NCI-H1417 treated with DMSO at 0.1 percent for 48 hours (cell line): Measurements from ENCODE around the gene FYN.

Source experiments
- DNase-seq: peaks from one replicate; lab custom pipeline; 2025; lab: John Stamatoyannopoulos, UW

FYN gene

DNA sequence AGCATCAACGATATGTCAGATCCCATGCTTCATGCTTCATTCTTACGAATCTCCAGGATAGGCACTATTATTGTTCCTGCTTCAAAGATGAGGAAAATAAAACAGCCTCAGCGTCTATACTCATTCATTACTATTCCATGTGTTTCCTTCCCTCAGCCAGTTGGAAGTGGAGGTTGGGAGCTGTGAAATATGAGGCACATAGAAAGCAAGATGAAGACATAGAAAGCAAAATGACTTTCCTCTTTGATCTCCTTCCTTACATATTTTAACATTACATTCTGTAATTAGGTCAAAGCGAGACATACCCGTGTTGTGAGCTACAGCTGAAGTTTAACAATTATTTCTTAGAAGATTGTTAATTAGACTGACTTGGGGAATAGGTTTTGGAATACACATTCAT is 125.4 kb downstream of the FYN start:
- DNase-seq = no peak

DNA sequence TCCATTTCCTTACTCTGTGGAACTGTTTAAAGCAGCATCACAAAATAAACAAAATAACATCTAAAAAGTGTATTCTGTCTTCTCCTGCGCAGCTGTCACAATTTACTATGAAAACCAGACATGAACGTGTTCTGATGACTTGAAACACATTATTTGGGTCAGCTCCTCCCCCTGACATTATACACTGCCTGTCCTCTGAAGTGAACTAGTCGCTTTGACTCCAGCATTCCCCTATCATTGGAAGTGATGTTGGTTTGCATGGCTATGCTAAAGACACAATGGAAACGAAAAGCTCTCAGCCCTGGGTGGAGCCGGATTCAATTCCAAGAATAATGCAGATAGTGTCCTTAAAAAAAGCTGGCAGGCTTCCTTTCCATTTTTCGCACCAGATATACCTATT is 125.9 kb downstream of the FYN start:
- no peak for DNase-seq

DNA sequence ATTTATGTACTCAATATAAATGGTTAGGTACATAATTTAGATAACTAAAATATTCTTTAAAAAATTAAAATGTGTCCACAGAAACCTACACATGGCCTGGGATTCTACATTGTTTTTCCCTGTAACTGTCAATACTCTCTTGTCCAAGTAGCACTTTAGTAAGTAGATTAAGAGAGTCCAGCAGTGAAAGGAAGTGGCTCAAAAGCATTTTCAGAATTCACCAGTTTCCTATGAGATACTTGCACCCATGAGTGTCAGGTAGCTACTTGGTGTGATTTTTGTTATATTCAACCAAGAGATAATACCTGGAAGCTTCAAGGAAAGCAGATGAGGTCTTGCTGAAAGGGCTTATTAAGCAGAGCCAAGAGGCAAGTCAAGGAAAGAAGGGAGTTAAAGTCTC is 126.3 kb downstream of the FYN start:
- DNase-seq = no peak

DNA sequence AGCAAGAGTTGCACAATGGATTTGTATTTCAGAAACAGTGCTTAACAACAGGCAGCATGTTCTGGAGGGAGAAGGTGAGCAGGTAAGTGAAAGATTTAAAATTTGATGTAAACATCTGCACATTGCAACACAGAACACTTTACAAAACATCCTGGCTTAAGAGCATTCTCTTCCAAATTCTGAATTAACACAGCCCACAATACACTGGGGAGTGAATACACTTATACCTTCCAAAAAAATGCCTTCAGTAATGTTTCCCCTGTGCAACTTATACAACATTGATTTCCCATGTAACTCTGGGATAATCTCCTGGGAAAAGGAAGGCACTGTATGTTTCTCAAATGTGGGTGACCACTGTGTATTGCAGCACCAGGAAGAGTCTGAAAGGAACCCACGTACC is 127.6 kb downstream of the FYN start:
- no peak for DNase-seq

DNA sequence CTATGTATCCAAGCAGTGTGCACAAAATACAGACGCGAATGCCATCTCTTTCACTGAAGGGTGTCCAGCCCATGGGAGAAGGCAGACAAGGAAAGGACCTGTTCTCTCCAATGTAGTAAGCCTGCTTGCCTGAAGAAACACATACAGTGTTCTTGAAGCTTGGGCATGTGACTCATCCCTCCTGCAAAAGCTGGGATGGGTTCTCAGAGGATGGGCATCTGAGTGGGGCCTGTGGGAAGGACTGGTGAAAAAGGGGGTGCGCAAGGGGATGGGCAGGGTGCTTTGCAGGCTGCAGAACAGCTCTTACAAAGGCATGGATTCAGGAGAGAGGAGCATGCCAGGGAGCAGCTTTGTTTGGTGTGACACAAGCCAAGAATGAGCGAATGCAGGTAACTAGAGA is 128.1 kb downstream of the FYN start:
- DNase-seq = no peak

DNA sequence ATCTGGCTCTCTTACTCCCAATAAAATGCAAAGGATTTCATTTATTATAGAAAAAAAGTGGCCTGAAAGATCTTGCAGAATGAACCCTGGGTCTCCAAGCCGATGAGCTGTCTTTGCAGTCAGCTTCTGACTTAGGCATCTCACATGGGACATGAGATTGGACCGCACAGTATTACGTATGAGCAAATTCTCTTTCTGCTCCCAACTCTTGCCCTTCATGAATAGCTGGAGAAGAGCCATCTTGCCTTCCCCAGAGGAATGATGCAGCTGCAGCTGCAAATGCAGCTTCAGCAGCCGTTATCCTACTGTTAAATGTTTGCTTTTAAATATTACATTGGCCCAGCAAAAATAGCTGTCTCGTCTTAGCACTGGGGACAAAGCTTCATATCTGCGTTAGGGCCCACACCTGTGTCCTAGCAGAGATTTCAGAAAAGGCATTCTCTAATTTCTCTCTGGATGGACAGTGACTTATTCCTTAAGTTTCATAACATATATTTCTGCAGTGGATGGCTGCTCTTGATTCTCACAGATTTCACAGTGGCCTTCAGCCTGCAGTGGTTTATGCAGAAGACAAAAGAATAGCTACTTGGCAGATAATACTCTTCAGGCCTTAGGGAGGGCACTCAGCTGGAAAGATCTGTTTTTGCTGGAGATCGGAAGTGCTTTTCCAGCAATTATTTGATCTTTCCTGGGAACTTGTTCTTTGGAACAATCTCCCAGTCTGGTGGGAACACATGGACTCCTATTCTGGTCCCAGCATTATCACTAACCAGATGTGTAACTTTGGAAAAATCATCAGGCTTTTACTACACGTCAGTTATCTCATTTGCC is 129.2 kb downstream of the FYN start:
- DNase-seq = no peak

DNA sequence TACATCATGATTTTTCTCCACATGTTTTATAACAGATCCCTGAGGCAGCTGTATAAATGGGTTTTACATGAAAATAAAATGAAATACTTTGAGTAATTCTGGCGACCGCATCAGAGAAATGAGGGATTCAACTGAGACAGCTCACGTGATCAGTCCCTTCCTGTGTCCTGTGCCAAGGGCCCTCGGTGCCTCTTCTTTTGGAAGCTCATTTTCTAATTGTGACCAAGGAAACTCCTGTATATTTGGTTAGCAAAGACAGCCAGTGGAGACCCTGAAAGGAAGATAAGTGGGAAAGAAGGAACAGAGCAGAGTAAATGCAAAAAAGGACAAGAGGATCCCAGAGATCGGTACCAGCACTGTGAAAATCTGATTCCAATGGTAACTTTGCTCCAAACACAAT is 129.9 kb downstream of the FYN start:
- no peak for DNase-seq

DNA sequence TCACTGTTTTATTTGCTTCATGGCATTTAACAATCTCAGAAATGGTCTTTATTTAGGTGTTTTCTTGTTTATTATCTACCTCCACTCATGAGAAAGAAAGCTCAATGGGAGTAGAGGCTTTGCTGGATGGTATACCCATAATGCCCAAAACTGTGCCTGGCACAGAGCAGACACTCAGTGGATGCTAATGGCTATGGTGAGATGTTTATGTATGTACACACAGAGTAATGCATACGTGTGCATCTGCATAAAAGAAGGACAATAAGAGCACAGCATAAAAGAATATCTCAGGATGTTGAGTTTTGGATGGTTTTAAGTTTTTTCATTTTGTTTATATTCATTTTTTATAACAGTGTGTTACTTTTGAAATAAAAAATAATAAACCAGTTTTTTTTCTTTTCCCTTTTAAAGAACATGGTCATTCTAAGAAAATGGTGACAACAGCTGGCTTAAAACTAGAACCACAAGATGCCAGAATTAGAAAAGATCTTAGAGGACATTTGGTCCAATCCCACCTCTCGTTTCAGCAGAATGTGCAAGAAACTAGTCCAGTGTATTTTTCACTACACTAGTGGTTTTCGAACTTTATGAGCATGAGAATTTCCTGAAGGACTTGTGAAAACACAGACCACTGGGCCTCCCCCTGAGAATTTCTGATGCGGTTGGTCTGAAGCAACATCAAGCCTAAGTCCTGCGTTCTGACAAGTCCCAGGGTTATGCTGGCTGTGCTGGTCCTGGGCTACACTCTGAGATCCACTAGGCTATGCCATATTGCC is 131.9 kb downstream of the FYN start:
- no peak for DNase-seq

DNA sequence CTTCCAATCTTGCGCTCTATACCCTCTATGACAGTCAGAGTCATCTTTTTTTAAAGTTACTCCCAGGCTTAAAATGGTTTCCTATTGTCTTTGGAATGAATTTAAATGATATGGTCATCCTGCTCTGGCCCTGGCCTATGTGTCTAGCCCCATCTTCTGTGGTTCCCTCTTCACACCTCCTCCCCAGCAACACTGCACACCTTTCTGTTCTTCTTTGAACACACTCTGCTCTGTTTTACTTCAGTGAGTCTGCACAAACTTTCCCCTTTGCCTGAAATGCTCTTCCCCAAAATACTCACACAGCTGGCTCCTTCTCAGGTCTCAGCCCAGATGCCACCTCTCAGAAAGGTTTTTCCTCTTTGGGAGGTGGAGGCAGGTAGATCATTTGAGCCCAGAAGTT is 132.7 kb downstream of the FYN start:
- DNase-seq = no peak

DNA sequence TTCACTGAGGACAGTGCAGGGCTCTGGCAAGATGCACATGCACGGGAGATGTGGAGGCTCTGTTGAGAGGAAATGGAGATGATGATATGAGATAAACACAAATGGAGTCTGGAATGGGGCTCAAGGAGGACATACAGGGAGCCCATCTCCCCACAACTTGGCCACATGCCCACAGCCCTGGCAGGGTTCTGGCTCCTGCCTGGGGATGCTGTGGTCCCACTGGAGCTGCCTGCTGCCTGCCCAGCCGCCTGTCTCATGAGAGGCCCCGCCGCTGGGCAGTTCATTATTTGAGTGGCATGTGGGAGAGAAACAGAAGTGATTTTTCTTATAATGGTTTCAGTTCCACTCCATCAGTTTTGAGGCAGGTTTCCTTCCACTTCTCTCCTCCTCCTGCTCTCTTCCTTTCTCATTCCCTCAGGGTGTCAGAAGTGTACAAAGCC is 134.0 kb downstream of the FYN start:
- no peak for DNase-seq

DNA sequence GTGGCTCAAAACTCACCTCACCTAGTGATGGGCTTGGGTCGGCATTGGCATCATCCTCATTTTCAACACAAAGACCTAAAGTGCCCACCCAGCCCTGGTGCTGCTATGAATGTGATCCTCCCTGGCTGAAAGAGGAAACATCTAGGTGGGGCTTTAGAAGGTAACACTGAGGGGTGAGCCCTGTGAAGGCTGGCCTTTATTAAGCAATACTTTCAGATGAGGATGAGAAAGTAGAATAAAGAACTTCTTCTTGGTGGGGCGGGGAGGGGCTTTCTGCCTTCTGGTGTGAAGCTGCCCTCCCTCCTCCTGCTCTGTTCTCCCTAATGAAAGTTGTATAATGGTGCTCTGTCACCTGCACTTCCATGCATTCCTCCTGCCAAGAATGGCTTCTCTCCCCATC is 134.6 kb downstream of the FYN start:
- DNase-seq = no peak

DNA sequence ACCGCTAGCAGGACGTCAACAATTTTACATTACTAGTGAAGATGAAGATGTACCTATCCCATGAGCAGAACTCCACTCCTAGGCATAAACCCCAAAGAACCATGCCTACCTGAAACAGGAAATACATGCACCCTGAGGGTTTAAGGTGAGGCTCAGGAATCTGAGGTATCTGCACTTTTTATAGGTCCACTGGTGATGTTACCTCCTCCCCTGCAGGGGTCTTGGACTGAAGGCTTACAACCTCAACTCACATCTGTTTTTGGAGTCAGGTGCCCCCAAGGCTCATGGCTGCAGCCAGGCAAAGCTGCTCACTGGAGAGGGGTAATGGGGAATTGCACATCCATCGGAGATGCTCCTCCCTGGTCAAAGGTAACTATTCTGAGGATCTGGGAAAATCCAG is 135.1 kb downstream of the FYN start:
- no peak for DNase-seq

DNA sequence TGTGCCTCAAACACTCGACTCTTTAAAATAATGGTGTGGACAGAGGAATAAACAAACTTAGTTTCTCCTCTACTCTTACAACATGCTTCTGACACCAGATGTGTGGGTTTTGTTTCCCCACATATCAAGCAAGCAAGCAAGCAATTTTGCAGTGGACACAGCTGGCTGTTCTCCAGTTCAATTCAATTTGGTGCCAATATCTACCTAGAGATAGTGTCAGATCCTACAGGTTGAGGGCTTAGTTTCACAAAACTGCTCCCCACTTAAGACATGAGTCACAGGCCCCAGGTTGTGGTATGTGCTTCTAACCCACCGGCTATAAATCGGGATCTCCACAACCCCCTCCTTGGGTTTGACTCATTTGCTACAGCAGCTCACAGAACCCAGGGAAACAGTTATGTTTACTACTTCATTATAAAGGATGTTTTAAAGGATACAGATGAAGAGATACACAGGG is 136.2 kb downstream of the FYN start:
- DNase-seq = no peak

DNA sequence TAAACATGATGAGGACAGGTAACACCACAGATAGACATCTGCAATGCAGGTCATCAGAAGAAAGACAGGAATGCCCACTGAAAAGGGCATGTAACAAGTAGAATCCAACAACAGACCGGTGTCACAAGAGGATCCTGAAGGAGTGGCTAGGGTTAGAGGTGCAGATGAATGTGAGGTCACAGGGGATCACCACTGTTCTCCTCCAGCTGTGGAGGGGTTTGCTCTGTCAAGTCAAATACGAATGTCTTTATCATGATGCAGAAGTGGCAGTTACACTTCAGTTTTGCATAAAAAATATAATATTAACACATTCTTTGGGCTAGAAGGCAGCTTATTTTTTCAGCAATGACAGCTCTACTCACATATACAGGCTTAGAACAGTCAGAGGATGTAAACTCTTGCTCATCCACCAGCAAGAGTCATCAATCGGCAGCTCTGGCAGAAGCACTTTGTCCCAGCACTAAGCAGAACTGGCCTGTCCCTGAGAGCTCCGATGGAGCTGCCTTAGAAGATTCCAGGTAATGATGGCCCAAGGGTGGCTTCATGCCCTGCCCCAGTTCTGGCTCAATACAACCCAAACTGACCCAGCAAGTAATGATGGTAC is 137.1 kb downstream of the FYN start:
- DNase-seq = no peak

DNA sequence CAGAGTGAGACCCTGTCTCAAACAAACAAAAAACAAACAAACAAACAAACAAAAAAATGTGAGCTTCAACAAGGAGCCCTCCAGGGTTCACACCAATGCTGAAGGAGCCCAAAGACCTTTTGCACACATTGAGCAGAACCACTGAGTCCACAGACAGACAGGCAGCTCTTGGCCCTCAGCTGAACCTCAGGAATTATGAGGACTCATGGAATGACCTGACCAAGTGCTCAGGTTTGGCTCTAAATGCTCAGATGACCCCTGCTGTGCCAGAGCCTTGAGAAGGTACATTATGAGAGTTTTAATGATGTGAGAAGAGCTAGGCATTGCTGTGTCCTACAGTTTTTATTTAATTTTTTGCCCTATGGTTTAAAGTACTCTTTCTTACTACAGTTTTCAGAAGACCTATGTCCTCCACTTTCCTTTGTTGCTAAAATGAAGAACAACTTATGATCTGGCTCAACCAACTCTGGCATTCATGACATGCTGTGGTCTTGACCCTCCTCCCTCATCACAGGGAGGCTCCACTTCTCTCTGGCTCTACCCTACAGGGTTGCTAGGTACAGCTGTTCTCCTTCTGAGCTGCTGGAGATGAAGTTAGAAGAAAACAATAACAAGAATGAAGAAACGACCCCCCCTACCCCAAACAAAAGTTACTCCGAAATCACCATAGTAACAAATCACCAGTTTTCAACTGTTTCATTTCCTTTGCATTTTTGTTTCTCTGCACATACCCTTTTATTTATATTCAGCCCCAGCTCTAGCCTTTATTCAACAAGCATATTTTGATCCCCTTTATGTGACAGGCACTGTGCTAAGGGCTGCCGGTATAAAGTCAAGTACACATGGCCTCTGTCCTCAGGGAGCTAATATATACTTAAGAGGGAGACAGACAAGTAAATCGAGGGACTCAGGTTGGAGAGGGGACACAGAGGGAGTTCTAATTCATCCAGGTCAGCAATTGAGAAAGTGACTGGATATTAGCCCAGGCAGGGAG is 138.9 kb downstream of the FYN start:
- no peak for DNase-seq

DNA sequence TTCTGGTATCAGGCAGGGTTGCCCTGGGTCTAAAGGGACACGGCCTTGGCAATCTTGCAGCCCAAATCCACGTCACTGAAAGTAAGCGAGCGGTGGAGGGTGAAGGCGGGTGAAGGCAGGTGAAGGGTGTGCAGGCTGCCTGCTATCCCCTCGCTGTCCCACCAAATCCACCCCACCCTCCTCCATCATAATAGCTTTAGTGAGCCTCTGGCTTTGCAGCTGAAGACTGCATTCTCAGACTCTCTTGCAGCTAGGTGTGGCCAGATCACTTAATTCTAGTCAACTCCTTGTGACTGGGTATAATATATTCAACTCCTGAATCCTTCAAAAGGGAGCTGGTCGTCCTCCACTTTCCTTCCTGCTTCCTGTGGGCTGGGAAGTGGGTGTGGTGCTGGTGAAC is 140.9 kb downstream of the FYN start:
- no peak for DNase-seq

DNA sequence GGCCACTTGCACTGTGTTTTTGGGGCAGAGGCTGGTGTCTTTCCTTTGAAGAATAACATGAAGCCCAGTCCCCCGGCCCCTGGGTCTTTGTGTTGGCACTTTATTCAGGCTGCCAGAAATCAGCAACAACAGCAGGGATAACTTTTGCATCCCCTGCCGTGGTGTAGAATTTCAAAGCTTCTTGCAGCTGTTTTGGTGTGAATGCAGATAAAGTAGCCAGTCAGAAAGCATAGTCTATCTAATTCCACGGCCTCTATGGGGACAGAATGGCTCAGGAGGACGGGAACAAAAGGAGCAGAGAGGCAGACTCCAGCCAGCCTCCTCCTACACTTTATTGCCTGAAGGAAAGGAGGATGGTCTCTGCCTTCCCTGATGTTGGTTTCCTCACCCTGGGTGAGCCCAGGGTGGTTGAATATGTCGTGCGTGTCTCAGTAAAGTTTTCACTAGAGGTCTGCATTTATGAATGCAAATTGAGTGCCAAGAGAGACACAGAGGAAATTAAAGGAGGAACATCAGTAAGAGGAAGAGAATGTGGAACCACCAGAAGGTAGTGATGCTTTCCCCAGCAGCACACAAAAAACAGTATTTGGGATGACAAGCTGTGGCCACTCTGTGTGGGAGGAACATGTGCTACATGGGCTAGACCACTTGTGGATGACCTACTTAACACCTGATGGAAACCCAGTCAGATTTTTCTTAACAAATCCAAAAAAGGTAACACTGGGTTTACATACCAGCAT is 141.6 kb downstream of the FYN start:
- no peak for DNase-seq

DNA sequence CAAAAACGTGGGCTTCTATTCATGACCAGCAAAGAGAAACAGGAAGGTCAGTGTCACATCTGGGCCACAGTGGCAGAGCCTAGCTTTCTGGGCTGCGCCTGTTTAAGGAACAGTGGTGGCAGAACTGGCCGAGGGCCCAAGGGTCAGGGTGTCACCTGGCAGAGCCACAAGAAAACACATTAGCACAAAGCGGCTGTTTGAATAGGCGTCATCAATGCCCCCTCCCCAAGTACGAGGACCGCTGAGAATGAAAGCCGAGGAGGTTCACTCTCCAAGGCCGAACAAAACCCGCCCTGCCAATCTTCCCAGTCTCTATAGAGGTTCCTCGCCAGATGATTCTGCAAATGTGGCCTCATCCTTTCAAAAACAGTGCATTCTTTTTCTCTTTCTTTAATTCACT is 142.4 kb downstream of the FYN start:
- DNase-seq = no peak

DNA sequence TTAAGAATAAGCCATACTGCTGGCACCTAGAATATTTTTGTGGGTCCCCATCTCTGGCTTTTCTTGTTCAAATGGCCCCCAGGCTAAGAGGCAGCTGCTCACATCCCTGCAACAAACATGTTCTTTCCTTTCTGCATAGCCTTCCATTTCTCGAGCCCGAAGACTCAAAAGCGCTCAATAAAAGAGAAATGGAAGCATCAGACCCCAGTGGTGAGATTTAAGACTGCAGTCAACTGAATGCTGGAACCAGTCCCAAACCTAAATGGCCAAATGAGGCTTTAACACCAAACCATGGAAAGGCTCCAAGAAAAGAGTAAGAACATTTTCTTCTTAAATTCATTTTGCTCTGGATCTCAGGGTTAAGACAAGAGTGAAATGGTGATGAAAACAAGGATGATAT is 145.4 kb downstream of the FYN start:
- no peak for DNase-seq

DNA sequence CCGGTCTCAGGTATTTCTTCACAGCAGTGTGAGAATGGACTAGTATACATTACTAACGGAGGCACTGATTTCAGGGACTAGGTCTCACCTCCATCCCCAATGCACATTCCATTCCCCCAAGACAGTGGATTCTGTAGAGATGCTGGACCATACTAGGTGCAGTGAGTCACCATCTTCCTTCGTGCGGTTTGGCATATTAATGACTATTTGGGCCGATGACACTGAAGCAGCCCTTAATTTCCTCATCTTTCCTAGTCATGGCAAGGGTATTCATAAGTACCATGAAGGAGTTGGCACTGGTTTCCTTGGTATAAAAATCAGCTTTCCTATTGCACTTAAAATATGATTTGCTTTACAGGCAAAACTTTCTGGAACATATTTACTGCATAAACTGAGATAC is 146.2 kb downstream of the FYN start:
- DNase-seq = no peak
